Right lobe of liver (tissue), 6 donors: ENCODE data around the gene CTIF. TPM values are rescaled to one million over a fixed set of nuclear protein-coding genes. Genes with fewer than 3 reads are reported as not detected.

Source experiments
- ATAC-seq, 4 donors: fragments of 200-7000 bp; cut with Tn5 transposase; one replicate each; pipeline ENCODE4 v1.9.1; 2020; ENCODE audit warnings: mild to moderate bottlenecking in 4 of 4, moderate library complexity in 4 of 4
- DNase-seq, 3 donors: peaks; one replicate each; pipeline ENCODE4 v3.0.0-alpha.2; 2020
- H3K27ac ChIP-seq, 3 donors: fragments of 200-600 bp; one replicate each; pipeline ENCODE4 v1.8.0; 2022
- H3K27me3 ChIP-seq, 2 donors: fragments of 200-600 bp; one replicate each; pipeline ENCODE4 v1.8.0; 2022
- H3K36me3 ChIP-seq, 4 donors: fragments of 200-600 bp; sonication (generic) in 1 of 4; one replicate each; pipeline versions ENCODE4 v1.5.1 to v1.8.0; 2017 to 2022; ENCODE audit warnings: control low read depth in 1 of 4
- H3K4me1 ChIP-seq, 4 donors: fragments of 200-600 bp; sonication (generic) in 1 of 4; one replicate each; pipeline versions ENCODE4 v1.5.1 to v1.8.0; 2017 to 2022; ENCODE audit warnings: control low read depth in 1 of 4
- H3K4me3 ChIP-seq, 3 donors: fragments of 200-600 bp; one replicate each; pipeline ENCODE4 v1.8.0; 2022
- H3K9me3 ChIP-seq, 4 donors: fragments of 200-600 bp; sonication (generic) in 1 of 4; one replicate each; pipeline versions ENCODE4 v1.5.1 to v1.8.0; 2017 to 2022; ENCODE audit warnings: control low read depth in 1 of 4
- POLR2A ChIP-seq: fragments of 450-650 bp; IDR thresholded peaks from one replicate; pipeline ENCODE4 v1.6.1; 2017; ENCODE audit warnings: antibody characterized with exemption, mild to moderate bottlenecking
- WGBS: methylation state at CpG from one replicate; pipeline ENCODE4 v1.1.6; 2018; ENCODE audit warnings: low coverage, low lambda C conversion rate; ENCODE audit not compliant: insufficient coverage; ENCODE audit errors: missing lambda C conversion rate; 5-methylcytosine and 5-hydroxymethylcytosine counted together
- intact Hi-C, 2 donors: fragments of 100-400 bp; cut with DNase I; formaldehyde crosslinking; loops; one replicate each; pipeline versions ENCODE4 v1.11.2 to v1.14.1; 2022
- total RNA-seq, 6 experiments: library from RNA; depleted of rRNA in 2 of 6; stranded (reverse); fragments of >200 nt in 2 of 6; fragmentation: NEBNext Ultra II Directional in 3 of 6; extraction: Animal tissue kit (Norgen Biotek cat#: 25700) in 3 of 6; gene quantifications; one replicate each; pipeline versions ENCODE4 v1.1.0 to v1.2.4, GENCODE V29; 2016 to 2023
- TF ChIP-seq, protein P1 (sequence below), 4 donors: fragments of 200-600 bp in 3 of 4; fragments of 450-650 bp in 1 of 4; IDR thresholded peaks; one replicate each; pipeline versions ENCODE4 v1.5.1 to v1.8.0; 2016 to 2022; ENCODE audit warnings: antibody characterized with exemption in 4 of 4, mild to moderate bottlenecking in 2 of 4
- donor health status: DM: no; HTN: yes; CAD: no.
- donor health status: DM: no; HTN: no; CAD: no.
- donor health status: DM: no; HTN: no; CAD: no.
- donor health status: DM: no; HTN: yes; CAD: no.
- donor health status: DM: no; HTN: yes; CAD: no.

CTIF gene
- total RNA-seq, 6 experiments from 2014 or later: 29.0 to 60.6 (median 43.1) TPM

DNA sequence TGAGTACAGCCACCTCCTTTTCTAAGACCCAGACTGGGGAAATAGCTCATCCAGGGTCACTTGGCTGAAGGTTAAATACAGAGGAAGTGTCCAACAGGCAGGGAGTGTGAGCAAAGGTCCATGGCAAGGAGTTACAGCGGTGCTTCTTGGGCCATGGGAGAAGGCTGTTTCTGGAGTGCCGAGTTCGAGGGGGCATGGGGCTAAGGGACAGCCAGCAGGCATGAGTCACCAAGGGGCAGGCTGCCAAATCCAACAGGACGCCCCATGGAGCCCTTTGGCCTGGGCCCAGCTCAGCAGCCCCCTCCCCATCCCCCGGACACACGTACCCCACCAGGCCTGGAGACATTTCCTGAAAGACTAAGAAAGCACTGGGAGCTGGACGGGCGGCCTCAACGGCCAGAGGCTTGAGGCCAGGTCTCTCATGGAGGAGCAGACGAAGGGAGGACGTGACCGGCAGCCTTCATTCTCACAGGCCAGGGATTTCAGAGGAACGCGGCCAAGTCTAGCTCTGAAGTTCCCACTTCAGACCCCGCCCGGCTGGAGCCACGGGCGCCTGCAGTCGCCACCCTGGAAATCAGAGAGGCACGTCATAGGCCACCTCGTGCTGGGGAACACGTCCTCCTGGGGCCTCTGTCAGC, 251.5 kb downstream of the CTIF start:
- Histone ChIP-seq H3K27ac (peak overlapping the region; percentile 8 to 83 (median 47)), H3K4me1 (peaks cover 0 to 7% (median 0%) of the 10 kb centered on the region in 4 donors), H3K27me3 (no peaks in the 10 kb centered on the region), H3K9me3 (no peaks in the 10 kb centered on the region), H3K4me3 (no peak overlapping the region), H3K36me3 (no peaks in the 10 kb centered on the region)
- 55% methylated on average over 3 of the region's 22 CpGs for WGBS
- DNase-seq (peak; percentile 86 to 93 (median 88)), ATAC-seq (peak; percentile 74 to 84 (median 79))
- TF ChIP-seq, protein P1, sequence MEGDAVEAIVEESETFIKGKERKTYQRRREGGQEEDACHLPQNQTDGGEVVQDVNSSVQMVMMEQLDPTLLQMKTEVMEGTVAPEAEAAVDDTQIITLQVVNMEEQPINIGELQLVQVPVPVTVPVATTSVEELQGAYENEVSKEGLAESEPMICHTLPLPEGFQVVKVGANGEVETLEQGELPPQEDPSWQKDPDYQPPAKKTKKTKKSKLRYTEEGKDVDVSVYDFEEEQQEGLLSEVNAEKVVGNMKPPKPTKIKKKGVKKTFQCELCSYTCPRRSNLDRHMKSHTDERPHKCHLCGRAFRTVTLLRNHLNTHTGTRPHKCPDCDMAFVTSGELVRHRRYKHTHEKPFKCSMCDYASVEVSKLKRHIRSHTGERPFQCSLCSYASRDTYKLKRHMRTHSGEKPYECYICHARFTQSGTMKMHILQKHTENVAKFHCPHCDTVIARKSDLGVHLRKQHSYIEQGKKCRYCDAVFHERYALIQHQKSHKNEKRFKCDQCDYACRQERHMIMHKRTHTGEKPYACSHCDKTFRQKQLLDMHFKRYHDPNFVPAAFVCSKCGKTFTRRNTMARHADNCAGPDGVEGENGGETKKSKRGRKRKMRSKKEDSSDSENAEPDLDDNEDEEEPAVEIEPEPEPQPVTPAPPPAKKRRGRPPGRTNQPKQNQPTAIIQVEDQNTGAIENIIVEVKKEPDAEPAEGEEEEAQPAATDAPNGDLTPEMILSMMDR (IDR thresholded peaks at IDR 0.05): no peak
- no peak for TF ChIP-seq POLR2A
- intact Hi-C loops: loop anchor here in 1 of 2 donors (10.0 kb wide), 1 partner anchor 174 kb away; no protein-coding TSS in a partner anchor

DNA sequence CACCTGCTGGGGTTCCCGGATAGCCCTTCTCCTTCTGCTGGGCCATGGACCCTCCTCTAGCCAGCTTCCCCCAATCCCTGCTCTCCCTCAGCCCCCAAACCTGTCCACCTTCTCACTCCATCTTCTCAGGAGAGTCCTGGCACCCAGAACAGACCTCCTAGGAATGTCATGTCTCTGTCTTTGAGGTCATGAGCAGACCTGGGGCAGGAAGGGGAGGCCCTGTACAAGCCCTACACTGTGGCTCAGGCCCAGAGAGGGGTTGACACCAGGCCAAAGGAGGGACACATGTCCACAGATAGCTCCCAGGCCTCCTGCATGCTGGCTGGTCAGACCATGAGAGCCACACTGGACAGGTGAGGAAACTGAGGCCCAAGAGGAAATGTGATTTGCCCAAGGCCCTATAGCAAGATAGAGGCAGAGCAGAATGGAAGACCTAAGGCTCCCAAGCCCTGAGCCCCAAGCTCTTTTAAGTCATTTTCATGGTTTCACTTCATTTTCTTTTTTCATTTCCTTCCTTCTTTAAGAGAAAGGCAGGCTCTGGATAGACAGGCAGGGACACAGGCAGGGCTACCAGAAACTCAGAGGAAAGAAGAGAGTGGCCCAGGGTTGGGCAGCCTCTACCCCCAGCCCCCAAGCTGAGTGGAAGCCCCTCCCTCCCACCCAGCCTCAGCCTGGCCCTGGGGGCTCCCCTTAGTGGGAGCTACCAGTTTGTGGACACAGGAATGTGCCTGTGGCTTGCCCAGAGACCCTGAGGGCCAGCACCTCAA, 252.2 kb downstream of the CTIF start:
- H3K36me3 ChIP-seq: no peaks in the 10 kb centered on the region
- H3K4me1 ChIP-seq: peaks cover 0 to 7% (median 0%) of the 10 kb centered on the region in 4 donors
- TF ChIP-seq POLR2A: no peak
- TF ChIP-seq, protein P1 (IDR thresholded peaks at IDR 0.05): no peak
- H3K9me3 ChIP-seq: no peaks in the 10 kb centered on the region
- H3K4me3 ChIP-seq: no peak overlapping the region
- peak overlapping the region; percentile 8 to 83 (median 47) for H3K27ac ChIP-seq
- H3K27me3 ChIP-seq: no peaks in the 10 kb centered on the region
- DNase-seq (peak; percentile 25 to 50 (median 34)), ATAC-seq (peak; percentile 2 to 34 (median 6))
- WGBS: no CpG with 5 or more reads among the region's 1 CpG
- intact Hi-C loops: loop anchor here in 1 of 2 donors (10.0 kb wide), 1 partner anchor 174 kb away; no protein-coding TSS in a partner anchor

DNA sequence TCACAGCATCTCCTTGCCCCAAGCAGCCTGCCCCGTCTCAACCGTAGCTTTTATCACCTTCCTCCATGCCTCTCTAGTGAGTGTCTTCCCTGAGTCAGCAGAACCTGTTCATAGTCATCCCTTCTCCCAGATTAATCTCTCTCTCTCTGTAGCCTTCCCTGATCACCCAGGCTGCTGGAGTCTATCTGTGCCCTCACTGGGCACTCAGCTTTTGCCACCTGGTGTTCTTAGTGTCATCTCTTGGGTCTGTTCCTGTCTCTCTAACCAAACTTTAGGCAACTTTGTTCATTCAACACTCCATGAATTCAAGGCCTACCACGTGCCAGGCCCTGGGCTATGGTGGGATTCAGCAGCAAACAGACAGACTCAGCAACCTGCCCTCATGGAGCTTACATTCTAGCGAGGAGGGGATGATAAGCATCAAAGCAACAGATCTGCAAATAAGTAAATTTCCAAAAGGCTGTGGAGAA, 252.8 kb downstream of the CTIF start:
- Histone ChIP-seq H3K27me3 (no peaks in the 10 kb centered on the region), H3K9me3 (no peaks in the 10 kb centered on the region), H3K36me3 (no peaks in the 10 kb centered on the region), H3K4me3 (no peak overlapping the region), H3K4me1 (peaks cover 0 to 7% (median 0%) of the 10 kb centered on the region in 4 donors), H3K27ac (peak overlapping the region in 1 of 3 donors; percentile 83)
- DNase-seq (no peak), ATAC-seq (no peak)
- WGBS: 67% methylated on average over 4 of the region's 4 CpGs
- intact Hi-C loops: loop anchor here in 1 of 2 donors (10.0 kb wide), 1 partner anchor 173 kb away; no protein-coding TSS in a partner anchor
- no peak for TF ChIP-seq POLR2A

DNA sequence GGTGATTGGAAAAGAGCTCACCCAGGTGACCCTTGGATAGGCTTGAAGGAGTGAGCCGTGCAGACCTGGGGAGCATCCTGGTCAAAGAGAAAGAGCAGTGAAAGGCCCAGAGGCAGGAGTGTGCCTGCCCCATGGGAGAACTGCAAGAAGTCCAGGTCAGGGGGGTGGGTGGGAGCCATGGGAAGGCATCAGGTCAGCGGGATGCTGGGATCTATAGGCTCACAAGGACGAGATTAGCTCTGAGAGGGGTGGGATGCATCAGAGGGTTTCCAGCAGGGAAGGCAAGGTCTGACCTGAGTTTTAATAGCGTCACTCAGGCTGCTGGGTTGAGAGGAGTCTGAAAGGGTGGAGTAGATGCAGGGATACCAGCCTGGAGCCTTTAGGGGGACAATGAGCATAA, 253.3 kb downstream of the CTIF start:
- TF ChIP-seq, protein P1 (IDR thresholded peaks at IDR 0.05): no peak
- no peak for TF ChIP-seq POLR2A
- ATAC-seq (no peak), DNase-seq (peak in 1 of 3 donors; percentile 31)
- intact Hi-C loops: loop anchor here in 1 of 2 donors (10.0 kb wide), 1 partner anchor 173 kb away; no protein-coding TSS in a partner anchor
- peaks cover 0 to 7% (median 0%) of the 10 kb centered on the region in 4 donors for H3K4me1 ChIP-seq
- no peaks in the 10 kb centered on the region for H3K27me3 ChIP-seq
- no peak overlapping the region for H3K4me3 ChIP-seq
- H3K27ac ChIP-seq: no peak overlapping the region
- no peaks in the 10 kb centered on the region for H3K9me3 ChIP-seq
- 82% methylated on average over 1 of the region's 4 CpGs for WGBS
- no peaks in the 10 kb centered on the region for H3K36me3 ChIP-seq
